ENCODE measurements around the gene KCNN3. TPM values are rescaled to one million over a fixed set of nuclear protein-coding genes. Genes with fewer than 3 reads are reported as not detected.

KCNN3 gene
- total RNA-seq, 4 donors from 2014 or later, result 0.24 to 2.4 (median 0.95) TPM

- DNase-seq (ENCODE audit: low spot score), result no peak
- no peak for ATAC-seq (ENCODE audit: low FRiP score)
- no peak for TF ChIP-seq CTCF (IDR thresholded peaks at IDR 0.05)
Measured at GRCh38 chr1:154741741-154742495, 128.2 kb downstream of the KCNN3 start.

- ATAC-seq (ENCODE audit: low FRiP score) (no peak), DNase-seq (ENCODE audit: low spot score) (no peak)
- TF ChIP-seq CTCF (IDR thresholded peaks at IDR 0.05), result no peak
Measured at GRCh38 chr1:154741327-154741726, 128.8 kb downstream of the KCNN3 start.

GRCh38 chr1:154739654-154740053 lies 130.4 kb downstream of the KCNN3 start:
- DNase-seq (ENCODE audit: low spot score) (no peak), ATAC-seq (ENCODE audit: low FRiP score) (no peak)

GRCh38 chr1:154736841-154737240 lies 133.2 kb downstream of the KCNN3 start:
- ATAC-seq (ENCODE audit: low FRiP score) (peak; percentile 84), DNase-seq (ENCODE audit: low spot score) (no peak)
- no peak for TF ChIP-seq CTCF (IDR thresholded peaks at IDR 0.05)

More at GRCh38 chr1:154739654-154740053, 130.4 kb downstream of the KCNN3 start:
- TF ChIP-seq CTCF (IDR thresholded peaks at IDR 0.05), result no peak

- DNase-seq (ENCODE audit: low spot score) (no peak), ATAC-seq (ENCODE audit: low FRiP score) (no peak)
- no peak for TF ChIP-seq CTCF (IDR thresholded peaks at IDR 0.05)
Measured at GRCh38 chr1:154735804-154736168, 134.3 kb downstream of the KCNN3 start.

GRCh38 chr1:154735061-154735803 lies 134.8 kb downstream of the KCNN3 start:
- ATAC-seq (ENCODE audit: low FRiP score) (no peak), DNase-seq (ENCODE audit: low spot score) (no peak)
- no peak for TF ChIP-seq CTCF (IDR thresholded peaks at IDR 0.05)
